WTC11 (cell line): ENCODE data around the gene DTD1. TPM values are rescaled to one million over a fixed set of nuclear protein-coding genes. Genes with fewer than 3 reads are reported as not detected.

Experiments used
- ATAC-seq: fragments of 200-7000 bp; cut with Tn5 transposase; 2 replicates; pipeline ENCODE4 v1.10.0; 2021; ENCODE audit warnings: mild to moderate bottlenecking, moderate library complexity
- Bru-seq: library from RNA; stranded (reverse); fragments of 400-500 nt; gene quantifications from one replicate; lab custom pipeline; 2021; lab: Mats Ljungman, UMichigan
- CTCF ChIA-PET: fragments of 300-600 bp; sonication (Branson Sonifier 250); formaldehyde crosslinking; loops from one replicate; lab custom pipeline; 2021; ENCODE audit warnings: antibody characterized with exemption; lab: Charles Lee
- POLR2A ChIA-PET: fragments of 350-600 bp; sonication (Branson Sonifier 250); formaldehyde crosslinking; loops from one replicate; lab custom pipeline; 2021; ENCODE audit warnings: antibody characterized with exemption; lab: Charles Lee
- DNase-seq: peaks from one replicate; pipeline ENCODE4 v3.0.0; 2021; ENCODE audit warnings: low spot score
- H3K27ac Mint-ChIP-seq: 2 replicates; pipeline ENCODE4 v1.8.0; 2021; ENCODE audit warnings: mixed read lengths
- H3K27me3 Mint-ChIP-seq: 2 replicates; pipeline ENCODE4 v1.8.0; 2021; ENCODE audit warnings: low read depth, mild to moderate bottlenecking, moderate library complexity, mixed read lengths
- H3K36me3 Mint-ChIP-seq: 2 replicates; pipeline ENCODE4 v1.8.0; 2021; ENCODE audit warnings: mixed read lengths
- H3K4me1 Mint-ChIP-seq: 2 replicates; pipeline ENCODE4 v1.8.0; 2022; ENCODE audit warnings: mixed read lengths
- H3K4me3 Mint-ChIP-seq: 2 replicates; pipeline ENCODE4 v1.8.0; 2021; ENCODE audit warnings: mild to moderate bottlenecking, moderate library complexity, mixed read lengths
- H3K9me3 Mint-ChIP-seq: 2 replicates; pipeline ENCODE4 v1.8.0; 2021; ENCODE audit warnings: mixed read lengths
- ATF3 ChIP-seq: sonication (generic); formaldehyde crosslinking; conservative IDR thresholded peaks from 2 replicates; pipeline ENCODE4 v1.8.1; 2022; ENCODE audit warnings: mild to moderate bottlenecking, missing genetic modification reagents
- CREB1 ChIP-seq: sonication (generic); formaldehyde crosslinking; IDR thresholded peaks from 2 replicates; pipeline ENCODE4 v1.8.0; 2023; ENCODE audit warnings: mild to moderate bottlenecking, missing genetic modification reagents
- CTCF ChIP-seq: fragments of 200-600 bp; IDR thresholded peaks from 2 replicates; pipeline ENCODE4 v1.8.0; 2022; ENCODE audit warnings: antibody characterized with exemption
- E2F1 ChIP-seq: sonication (generic); formaldehyde crosslinking; IDR thresholded peaks from 2 replicates; pipeline ENCODE4 v1.8.0; 2022; ENCODE audit warnings: mild to moderate bottlenecking, missing genetic modification reagents
- HMGA2 ChIP-seq: fragments of 250-450 bp; sonication (Bioruptor Pico); IDR thresholded peaks from 2 replicates; pipeline ENCODE4 v1.4.0; 2021; ENCODE audit warnings: mild to moderate bottlenecking, moderate library complexity
- HMGXB4 ChIP-seq: sonication (generic); formaldehyde crosslinking; IDR thresholded peaks from 2 replicates; pipeline ENCODE4 v1.8.1; 2023; ENCODE audit warnings: mild to moderate bottlenecking, moderate library complexity, missing genetic modification reagents
- IRF1 ChIP-seq: sonication (generic); formaldehyde crosslinking; IDR thresholded peaks from 2 replicates; pipeline ENCODE4 v1.8.0; 2023; ENCODE audit warnings: missing genetic modification reagents
- IRF2 ChIP-seq: sonication (generic); formaldehyde crosslinking; IDR thresholded peaks from 2 replicates; pipeline ENCODE4 v1.8.0; 2022; ENCODE audit warnings: low read depth, missing genetic modification reagents, borderline replicate concordance
- KAT7 ChIP-seq: sonication (generic); formaldehyde crosslinking; IDR thresholded peaks from 2 replicates; pipeline ENCODE4 v1.8.1; 2023; ENCODE audit warnings: missing genetic modification reagents, mild to moderate bottlenecking, borderline replicate concordance
- MLX ChIP-seq: sonication (generic); formaldehyde crosslinking; IDR thresholded peaks from 2 replicates; pipeline ENCODE4 v1.8.1; 2023; ENCODE audit warnings: mild to moderate bottlenecking, missing genetic modification reagents, moderate library complexity
- NFYB ChIP-seq: sonication (generic); formaldehyde crosslinking; conservative IDR thresholded peaks from 2 replicates; pipeline ENCODE4 v1.8.0; 2022; ENCODE audit warnings: low read depth, missing genetic modification reagents
- NR1H2 ChIP-seq: sonication (generic); formaldehyde crosslinking; IDR thresholded peaks from 2 replicates; pipeline ENCODE4 v1.9.0; 2021; ENCODE audit warnings: mild to moderate bottlenecking, moderate library complexity, missing genetic modification reagents
- RELA ChIP-seq: sonication (generic); formaldehyde crosslinking; IDR thresholded peaks from 2 replicates; pipeline ENCODE4 v1.8.1; 2022; ENCODE audit warnings: missing genetic modification reagents, mild to moderate bottlenecking, borderline replicate concordance
- SMAD3 ChIP-seq: sonication (generic); formaldehyde crosslinking; IDR thresholded peaks from 2 replicates; pipeline ENCODE4 v1.8.0; 2022; ENCODE audit warnings: missing genetic modification reagents, mild to moderate bottlenecking, borderline replicate concordance
- USF1 ChIP-seq: sonication (generic); formaldehyde crosslinking; IDR thresholded peaks from 2 replicates; pipeline ENCODE4 v1.8.0; 2022; ENCODE audit warnings: mild to moderate bottlenecking, missing genetic modification reagents
- USF2 ChIP-seq: sonication (generic); formaldehyde crosslinking; IDR thresholded peaks from 2 replicates; pipeline ENCODE4 v1.8.1; 2023; ENCODE audit warnings: mild to moderate bottlenecking, missing genetic modification reagents, moderate library complexity
- ZNF281 ChIP-seq: sonication (generic); formaldehyde crosslinking; IDR thresholded peaks from 2 replicates; pipeline ENCODE4 v1.8.0; 2023; ENCODE audit warnings: mild to moderate bottlenecking, missing genetic modification reagents
- ZNF317 ChIP-seq: sonication (generic); formaldehyde crosslinking; IDR thresholded peaks from 2 replicates; pipeline ENCODE4 v1.8.1; 2023; ENCODE audit warnings: low read depth, mild to moderate bottlenecking, moderate library complexity, missing genetic modification reagents, borderline replicate concordance
- long read RNA-seq, 3 experiments: library from RNA in 1 of 3; library from capped mRNA in 1 of 3; library from polyadenylated mRNA in 1 of 3; unstranded in 2 of 3; stranded (forward) in 1 of 3; transcript quantifications; one replicate each; pipeline ENCODE4 v2.0.0, GENCODE V29; 2021
- total RNA-seq: library from RNA; stranded (reverse); gene quantifications from 3 replicates; pipeline ENCODE4 v1.2.3, GENCODE V29; 2021

Gene DTD1
- total RNA-seq (69.8 to 71.1 TPM (median 70.1 TPM) in 3 replicates), Bru-seq, nascent RNA (percentile 63 among the genes with signal in this experiment)
- long read RNA-seq, experiment 1, transcript DTD1-201 (6 exons, 1,387 nt): major isoform, 165 of 179 reads
- long read RNA-seq, experiment 1, partial matches to known transcripts: 8 of 179 reads
- long read RNA-seq, experiment 1, other reads (novel, unspliced or antisense): 6 of 179 reads
- long read RNA-seq, experiment 2, transcript DTD1-201 (6 exons, 1,387 nt): major isoform, 91 of 108 reads
- long read RNA-seq, experiment 2, partial matches to known transcripts: 13 of 108 reads
- long read RNA-seq, experiment 2, other reads (novel, unspliced or antisense): 4 of 108 reads
- long read RNA-seq, experiment 3, transcript DTD1-201 (6 exons, 1,387 nt): major isoform, 84 of 96 reads
- long read RNA-seq, experiment 3, partial matches to known transcripts: 9 of 96 reads
- long read RNA-seq, experiment 3, other reads (novel, unspliced or antisense): 3 of 96 reads

GRCh38 chr20:18587665-18588573 lies at the start of gene DTD1:
Gene DTD1, plus strand, starts transcription at chr20:18588054. Its CDS starts 19 bp downstream, at chr20:18588073.
- DNase-seq (peak; percentile 95), ATAC-seq (peak; percentile 90)
- POLR2A ChIA-PET: interaction anchor here (1.0 to 1.5 kb wide), 2 partner anchors 21 to 80 kb away, joined by 3 to 6 read pairs; partner anchors contain the start of genes SEC23B and SMIM26
- peaks cover 4% of the 10 kb centered on the region for H3K9me3 Mint-ChIP-seq
- peaks cover 3% of the 10 kb centered on the region; the same call in 1 of the 2 replicates for H3K27me3 Mint-ChIP-seq
- peaks cover 41% of the 10 kb centered on the region for H3K4me1 Mint-ChIP-seq
- peak within 1 kb of the TSS; percentile 83 for H3K4me3 Mint-ChIP-seq
- CTCF ChIA-PET: interaction anchor here (1.0 kb wide), 2 partner anchors 11 to 16 kb away, joined by 3 read pairs; no protein-coding TSS in a partner anchor
- H3K27ac Mint-ChIP-seq: peak within 1 kb of the TSS; percentile 78
- no peaks in the 10 kb centered on the region; the same call in 1 of the 2 replicates for H3K36me3 Mint-ChIP-seq
- TF ChIP-seq IRF2 (CRISPR knock-in tag) (no peak), KAT7 (CRISPR knock-in tag) (0 out of 2 replicates have a peak, but pooled peaks have one; percentile 25), USF1 (CRISPR knock-in tag) (0 out of 2 replicates have a peak, but pooled peaks have one; percentile 25), HMGA2 (CRISPR knock-in tag) (no peak), NR1H2 (CRISPR knock-in tag) (no peak), CREB1 (CRISPR knock-in tag) (no peak), RELA (no peak), ZNF281 (CRISPR knock-in tag) (no peak), SMAD3 (CRISPR knock-in tag) (no peak; the same call in 1 of the 2 replicates), ZNF317 (CRISPR knock-in tag) (no peak), USF2 (CRISPR knock-in tag) (peak; percentile 48; the same call in 1 of the 2 replicates), NFYB (CRISPR knock-in tag) (no peak), HMGXB4 (CRISPR knock-in tag) (no peak), CTCF (peak; percentile 76), IRF1 (CRISPR knock-in tag) (no peak), E2F1 (CRISPR knock-in tag) (no peak), ATF3 (CRISPR knock-in tag) (no peak), MLX (CRISPR knock-in tag) (no peak)
